ENCODE data around the gene NF1. TPM values are rescaled to one million over a fixed set of nuclear protein-coding genes. Genes with fewer than 3 reads are reported as not detected.

The NF1 gene
- total and polyA plus RNA-seq, 2 of the 13 experiments (the other 11 are each of a cell fraction or from before 2014, with no cell fraction given): 21.5 to 26.5 TPM

DNA sequence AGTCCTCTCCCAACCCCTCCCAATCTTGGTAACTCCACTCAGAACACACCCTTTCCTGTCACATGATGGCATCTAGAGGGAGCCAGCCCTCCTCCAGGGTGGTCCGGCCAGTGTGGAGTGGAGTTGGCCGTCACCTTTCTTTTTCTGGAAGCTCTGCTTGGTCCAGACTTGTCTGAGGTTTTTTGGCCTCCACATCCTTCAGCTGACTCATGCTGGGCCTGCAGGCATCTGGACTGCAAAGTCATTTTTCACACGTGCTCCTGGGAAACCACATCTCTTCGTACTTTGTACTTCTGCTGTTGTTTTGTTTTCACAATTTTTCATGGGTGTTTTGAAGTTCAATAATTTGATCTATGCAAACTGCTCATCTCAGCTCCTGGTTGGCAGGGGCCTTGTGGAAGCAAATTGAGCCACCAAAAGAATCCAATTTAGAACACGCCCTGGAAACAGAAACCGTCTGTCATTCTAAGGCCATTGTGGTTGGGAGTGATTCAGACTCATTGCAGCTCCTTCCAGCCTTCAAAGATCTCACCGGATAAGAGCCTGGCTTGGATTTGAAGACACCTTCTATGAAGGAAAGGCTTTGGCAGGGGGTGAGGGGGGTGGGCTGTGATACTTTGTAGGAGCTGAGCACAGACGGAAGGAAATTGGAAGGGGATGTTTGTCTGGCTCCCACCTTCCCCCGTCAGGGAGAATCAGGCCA is 42.4 kb upstream of the NF1 start (continued):
- TF ChIP-seq, protein P1, sequence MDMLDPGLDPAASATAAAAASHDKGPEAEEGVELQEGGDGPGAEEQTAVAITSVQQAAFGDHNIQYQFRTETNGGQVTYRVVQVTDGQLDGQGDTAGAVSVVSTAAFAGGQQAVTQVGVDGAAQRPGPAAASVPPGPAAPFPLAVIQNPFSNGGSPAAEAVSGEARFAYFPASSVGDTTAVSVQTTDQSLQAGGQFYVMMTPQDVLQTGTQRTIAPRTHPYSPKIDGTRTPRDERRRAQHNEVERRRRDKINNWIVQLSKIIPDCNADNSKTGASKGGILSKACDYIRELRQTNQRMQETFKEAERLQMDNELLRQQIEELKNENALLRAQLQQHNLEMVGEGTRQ (IDR thresholded peaks at IDR 0.05; ENCODE audit: low read depth, low read length): no peak
- TF ChIP-seq, protein P1 (CRISPR knock-in tag; IDR thresholded peaks at IDR 0.05; ENCODE audit: borderline replicate concordance): peak; percentile 17; the same call in 1 of the 2 replicates
- no peak for TF ChIP-seq FOXK2 (IDR thresholded peaks at IDR 0.05)
- TF ChIP-seq ZNF781 (CRISPR knock-in tag; IDR thresholded peaks at IDR 0.05; ENCODE audit: borderline replicate concordance, not compliant biosample characterization): no peak
- TF ChIP-seq, protein P2, sequence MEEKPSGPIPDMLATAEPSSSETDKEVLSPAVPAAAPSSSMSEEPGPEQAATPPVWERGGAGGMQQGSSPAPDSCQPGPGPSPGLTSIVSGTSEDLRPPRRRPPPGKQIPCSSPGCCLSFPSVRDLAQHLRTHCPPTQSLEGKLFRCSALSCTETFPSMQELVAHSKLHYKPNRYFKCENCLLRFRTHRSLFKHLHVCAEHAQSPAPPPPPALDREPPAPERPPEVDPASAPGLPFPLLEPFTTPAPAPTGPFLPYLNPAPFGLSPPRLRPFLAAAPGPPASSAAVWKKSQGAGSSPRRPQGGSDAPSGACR (CRISPR knock-in tag; IDR thresholded peaks at IDR 0.05): no peak
- no peak for TF ChIP-seq SNRNP70 (IDR thresholded peaks at IDR 0.05; ENCODE audit: low read depth, low read length)
- TF ChIP-seq FOSL1 (CRISPR knock-in tag; IDR thresholded peaks at IDR 0.05; ENCODE audit: borderline replicate concordance): no peak
- no peak; the same call in 2 of the 3 replicates for TF ChIP-seq MXI1 (IDR thresholded peaks at IDR 0.05; ENCODE audit: borderline replicate concordance, low read depth, low read length)
- TF ChIP-seq, protein P3, sequence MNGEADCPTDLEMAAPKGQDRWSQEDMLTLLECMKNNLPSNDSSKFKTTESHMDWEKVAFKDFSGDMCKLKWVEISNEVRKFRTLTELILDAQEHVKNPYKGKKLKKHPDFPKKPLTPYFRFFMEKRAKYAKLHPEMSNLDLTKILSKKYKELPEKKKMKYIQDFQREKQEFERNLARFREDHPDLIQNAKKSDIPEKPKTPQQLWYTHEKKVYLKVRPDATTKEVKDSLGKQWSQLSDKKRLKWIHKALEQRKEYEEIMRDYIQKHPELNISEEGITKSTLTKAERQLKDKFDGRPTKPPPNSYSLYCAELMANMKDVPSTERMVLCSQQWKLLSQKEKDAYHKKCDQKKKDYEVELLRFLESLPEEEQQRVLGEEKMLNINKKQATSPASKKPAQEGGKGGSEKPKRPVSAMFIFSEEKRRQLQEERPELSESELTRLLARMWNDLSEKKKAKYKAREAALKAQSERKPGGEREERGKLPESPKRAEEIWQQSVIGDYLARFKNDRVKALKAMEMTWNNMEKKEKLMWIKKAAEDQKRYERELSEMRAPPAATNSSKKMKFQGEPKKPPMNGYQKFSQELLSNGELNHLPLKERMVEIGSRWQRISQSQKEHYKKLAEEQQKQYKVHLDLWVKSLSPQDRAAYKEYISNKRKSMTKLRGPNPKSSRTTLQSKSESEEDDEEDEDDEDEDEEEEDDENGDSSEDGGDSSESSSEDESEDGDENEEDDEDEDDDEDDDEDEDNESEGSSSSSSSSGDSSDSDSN (CRISPR knock-in tag; IDR thresholded peaks at IDR 0.05): no peak
- TF ChIP-seq ZNF616 (CRISPR knock-in tag; IDR thresholded peaks at IDR 0.05; ENCODE audit: low read depth): no peak
- TF ChIP-seq, protein P4, sequence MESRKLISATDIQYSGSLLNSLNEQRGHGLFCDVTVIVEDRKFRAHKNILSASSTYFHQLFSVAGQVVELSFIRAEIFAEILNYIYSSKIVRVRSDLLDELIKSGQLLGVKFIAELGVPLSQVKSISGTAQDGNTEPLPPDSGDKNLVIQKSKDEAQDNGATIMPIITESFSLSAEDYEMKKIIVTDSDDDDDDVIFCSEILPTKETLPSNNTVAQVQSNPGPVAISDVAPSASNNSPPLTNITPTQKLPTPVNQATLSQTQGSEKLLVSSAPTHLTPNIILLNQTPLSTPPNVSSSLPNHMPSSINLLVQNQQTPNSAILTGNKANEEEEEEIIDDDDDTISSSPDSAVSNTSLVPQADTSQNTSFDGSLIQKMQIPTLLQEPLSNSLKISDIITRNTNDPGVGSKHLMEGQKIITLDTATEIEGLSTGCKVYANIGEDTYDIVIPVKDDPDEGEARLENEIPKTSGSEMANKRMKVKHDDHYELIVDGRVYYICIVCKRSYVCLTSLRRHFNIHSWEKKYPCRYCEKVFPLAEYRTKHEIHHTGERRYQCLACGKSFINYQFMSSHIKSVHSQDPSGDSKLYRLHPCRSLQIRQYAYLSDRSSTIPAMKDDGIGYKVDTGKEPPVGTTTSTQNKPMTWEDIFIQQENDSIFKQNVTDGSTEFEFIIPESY (CRISPR knock-in tag; IDR thresholded peaks at IDR 0.05): no peak
- peak; percentile 50 for TF ChIP-seq FOSL2 (CRISPR knock-in tag; IDR thresholded peaks at IDR 0.05)
- TF ChIP-seq WIZ (CRISPR knock-in tag; IDR thresholded peaks at IDR 0.05): no peak
- TF ChIP-seq JUN (CRISPR knock-in tag; IDR thresholded peaks at IDR 0.05): no peak
- no peak for TF ChIP-seq CHD2 (IDR thresholded peaks at IDR 0.05; ENCODE audit: low read depth, low read length)
- TF ChIP-seq KDM5B (CRISPR knock-in tag; IDR thresholded peaks at IDR 0.05; ENCODE audit: borderline replicate concordance): no peak
- TF ChIP-seq, protein P5, sequence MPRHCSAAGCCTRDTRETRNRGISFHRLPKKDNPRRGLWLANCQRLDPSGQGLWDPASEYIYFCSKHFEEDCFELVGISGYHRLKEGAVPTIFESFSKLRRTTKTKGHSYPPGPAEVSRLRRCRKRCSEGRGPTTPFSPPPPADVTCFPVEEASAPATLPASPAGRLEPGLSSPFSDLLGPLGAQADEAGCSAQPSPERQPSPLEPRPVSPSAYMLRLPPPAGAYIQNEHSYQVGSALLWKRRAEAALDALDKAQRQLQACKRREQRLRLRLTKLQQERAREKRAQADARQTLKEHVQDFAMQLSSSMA (CRISPR knock-in tag; IDR thresholded peaks at IDR 0.05): no peak
- TF ChIP-seq, protein P6, sequence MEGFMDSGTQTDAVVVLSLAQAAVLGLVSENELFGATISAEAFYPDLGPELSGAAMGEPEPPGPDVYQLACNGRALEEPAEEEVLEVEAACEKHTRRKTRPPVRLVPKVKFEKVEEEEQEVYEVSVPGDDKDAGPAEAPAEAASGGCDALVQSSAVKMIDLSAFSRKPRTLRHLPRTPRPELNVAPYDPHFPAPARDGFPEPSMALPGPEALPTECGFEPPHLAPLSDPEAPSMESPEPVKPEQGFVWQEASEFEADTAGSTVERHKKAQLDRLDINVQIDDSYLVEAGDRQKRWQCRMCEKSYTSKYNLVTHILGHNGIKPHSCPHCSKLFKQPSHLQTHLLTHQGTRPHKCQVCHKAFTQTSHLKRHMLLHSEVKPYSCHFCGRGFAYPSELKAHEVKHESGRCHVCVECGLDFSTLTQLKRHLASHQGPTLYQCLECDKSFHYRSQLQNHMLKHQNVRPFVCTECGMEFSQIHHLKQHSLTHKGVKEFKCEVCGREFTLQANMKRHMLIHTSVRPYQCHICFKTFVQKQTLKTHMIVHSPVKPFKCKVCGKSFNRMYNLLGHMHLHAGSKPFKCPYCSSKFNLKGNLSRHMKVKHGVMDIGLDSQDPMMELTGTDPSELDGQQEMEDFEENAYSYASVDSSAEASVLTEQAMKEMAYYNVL (CRISPR knock-in tag; IDR thresholded peaks at IDR 0.05; ENCODE audit: borderline replicate concordance): no peak
- peak; percentile 34 to 68; a peak in 3 of 4 replicates for TF ChIP-seq MAFK (conservative IDR thresholded peaks at IDR 0.05 in 1 of 2, IDR thresholded peaks at IDR 0.05 in 1 of 2; ENCODE audit: low read length in 2 of 2)
